Measurements from ENCODE around the gene KSR2. TPM values are rescaled to one million over a fixed set of nuclear protein-coding genes. Genes with fewer than 3 reads are reported as not detected.

The KSR2 gene
- total and polyA plus RNA-seq, 10 of the 15 experiments (the other 5 are each of a cell fraction or from before 2014, with no cell fraction given): under 0.01 to 1.5 (median 0.01) TPM; not detected in 3

DNA sequence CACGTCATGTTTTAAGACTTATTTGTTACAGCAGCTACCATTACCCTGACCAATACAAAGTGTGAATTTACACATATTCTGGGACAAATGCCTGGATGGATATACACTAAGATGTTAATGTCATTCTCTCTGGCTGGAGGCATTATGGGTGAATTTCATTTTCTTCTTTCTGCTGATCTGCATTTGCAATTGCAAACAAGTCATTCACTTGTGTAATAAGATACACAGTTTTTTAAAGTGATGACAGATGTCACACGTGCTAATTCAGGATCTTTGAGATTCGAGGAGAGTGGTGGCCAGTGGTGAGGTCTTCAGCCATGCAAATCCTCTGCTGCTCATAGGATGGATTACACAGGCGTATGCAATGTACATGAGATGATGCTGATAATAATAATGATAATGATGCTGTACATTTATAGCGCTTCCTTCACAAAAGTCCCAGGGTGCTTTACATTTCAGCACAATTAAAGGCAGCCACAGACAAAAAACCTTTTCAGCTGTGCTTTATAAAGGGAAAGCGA, 451.5 kb downstream of the KSR2 start:
- H3K79me2 ChIP-seq (ENCODE audit: control insufficient read depth, insufficient read depth, low read length): no peaks in the 10 kb centered on the region
- 19% methylated on average over 6 of the region's 6 CpGs for WGBS (ENCODE audit: insufficient coverage, insufficient replicate concordance, low lambda C conversion rate, missing lambda C conversion rate)
- H3K4me1 ChIP-seq (ENCODE audit: control insufficient read depth, insufficient read depth, low read length): no peaks in the 10 kb centered on the region
- H3K9ac ChIP-seq (ENCODE audit: control insufficient read depth, insufficient read depth, low read length): no peak overlapping the region
- H3K4me3 ChIP-seq: no peak overlapping the region
- in situ Hi-C loops (cut with MboI): no loop called here
- no peak overlapping the region for H2AFZ ChIP-seq (ENCODE audit: control insufficient read depth, low read depth, low read length)
- no peak overlapping the region for H3K4me2 ChIP-seq (ENCODE audit: control insufficient read depth, insufficient read depth)
- intact Hi-C loops (cut with micrococcal nuclease; ENCODE audit: unreplicated experiment): no loop called here
- no peak overlapping the region for H3K27ac ChIP-seq (ENCODE audit: control insufficient read depth, insufficient read depth)
- ChIA-PET RAD21 (ENCODE audit: unreplicated experiment) (no interaction called here), SMC1A (ENCODE audit: uncharacterized antibody, unreplicated experiment) (no interaction called here), POLR2A (no interaction called here), CTCF (no interaction called here)
- no TSS peak for BruUV-seq (replicated peaks)
- TF ChIP-seq CHD1 (IDR thresholded peaks at IDR 0.05; ENCODE audit: low read depth, low read length) (no peak), POLR2AphosphoS5 (IDR thresholded peaks at IDR 0.05; ENCODE audit: low read length) (no peak), SP1 (IDR thresholded peaks at IDR 0.05; ENCODE audit: low read depth, low read length) (no peak), LARP7 (IDR thresholded peaks at IDR 0.05) (no peak), EED (IDR thresholded peaks at IDR 0.05; ENCODE audit: low read depth) (no peak), MEF2B (IDR thresholded peaks at IDR 0.05; ENCODE audit: partially characterized antibody, poor library complexity, severe bottlenecking) (no peak), EZH2 (IDR thresholded peaks at IDR 0.05; ENCODE audit: borderline replicate concordance, control insufficient read depth, low read depth, low read length) (no peak), IKZF1 (conservative IDR thresholded peaks at IDR 0.05) (no peak), SRF (IDR thresholded peaks at IDR 0.05; ENCODE audit: low read depth in 2 of 2, low read length in 2 of 2) (no peak), SUZ12 (IDR thresholded peaks at IDR 0.05; ENCODE audit: unreplicated experiment) (no peak)
- TF ChIP-seq, protein P1, sequence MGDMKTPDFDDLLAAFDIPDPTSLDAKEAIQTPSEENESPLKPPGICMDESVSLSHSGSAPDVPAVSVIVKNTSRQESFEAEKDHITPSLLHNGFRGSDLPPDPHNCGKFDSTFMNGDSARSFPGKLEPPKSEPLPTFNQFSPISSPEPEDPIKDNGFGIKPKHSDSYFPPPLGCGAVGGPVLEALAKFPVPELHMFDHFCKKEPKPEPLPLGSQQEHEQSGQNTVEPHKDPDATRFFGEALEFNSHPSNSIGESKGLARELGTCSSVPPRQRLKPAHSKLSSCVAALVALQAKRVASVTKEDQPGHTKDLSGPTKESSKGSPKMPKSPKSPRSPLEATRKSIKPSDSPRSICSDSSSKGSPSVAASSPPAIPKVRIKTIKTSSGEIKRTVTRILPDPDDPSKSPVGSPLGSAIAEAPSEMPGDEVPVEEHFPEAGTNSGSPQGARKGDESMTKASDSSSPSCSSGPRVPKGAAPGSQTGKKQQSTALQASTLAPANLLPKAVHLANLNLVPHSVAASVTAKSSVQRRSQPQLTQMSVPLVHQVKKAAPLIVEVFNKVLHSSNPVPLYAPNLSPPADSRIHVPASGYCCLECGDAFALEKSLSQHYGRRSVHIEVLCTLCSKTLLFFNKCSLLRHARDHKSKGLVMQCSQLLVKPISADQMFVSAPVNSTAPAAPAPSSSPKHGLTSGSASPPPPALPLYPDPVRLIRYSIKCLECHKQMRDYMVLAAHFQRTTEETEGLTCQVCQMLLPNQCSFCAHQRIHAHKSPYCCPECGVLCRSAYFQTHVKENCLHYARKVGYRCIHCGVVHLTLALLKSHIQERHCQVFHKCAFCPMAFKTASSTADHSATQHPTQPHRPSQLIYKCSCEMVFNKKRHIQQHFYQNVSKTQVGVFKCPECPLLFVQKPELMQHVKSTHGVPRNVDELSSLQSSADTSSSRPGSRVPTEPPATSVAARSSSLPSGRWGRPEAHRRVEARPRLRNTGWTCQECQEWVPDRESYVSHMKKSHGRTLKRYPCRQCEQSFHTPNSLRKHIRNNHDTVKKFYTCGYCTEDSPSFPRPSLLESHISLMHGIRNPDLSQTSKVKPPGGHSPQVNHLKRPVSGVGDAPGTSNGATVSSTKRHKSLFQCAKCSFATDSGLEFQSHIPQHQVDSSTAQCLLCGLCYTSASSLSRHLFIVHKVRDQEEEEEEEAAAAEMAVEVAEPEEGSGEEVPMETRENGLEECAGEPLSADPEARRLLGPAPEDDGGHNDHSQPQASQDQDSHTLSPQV (IDR thresholded peaks at IDR 0.05): no peak
- no peaks in the 10 kb centered on the region for H3K36me3 ChIP-seq (ENCODE audit: control insufficient read depth in 2 of 2, insufficient read depth in 2 of 2, low read length in 1 of 2)
- peaks cover 0 to 3% of the 10 kb centered on the region in 2 experiments; a peak in 2 of 4 replicates for H3K27me3 ChIP-seq (replicated peaks in 1 of 2; ENCODE audit: control insufficient read depth in 2 of 2, insufficient read depth in 2 of 2, low read length in 1 of 2)
- no peaks in the 10 kb centered on the region for H3K9me3 ChIP-seq (replicated peaks; ENCODE audit: control insufficient read depth, insufficient read depth, low read length)
- DNase-seq (ENCODE audit: low read depth, low spot score) (no peak), ATAC-seq (no peak), FAIRE-seq (no peak)
- H4K20me1 ChIP-seq (ENCODE audit: control insufficient read depth, insufficient read depth): no peaks in the 10 kb centered on the region

All from GM12878 (cell line).